Hematopoietic multipotent progenitor cell treated with erythropoietin and hydrocortisone succinate and interleukin-3 and kit ligand, for 8 days (in vitro differentiated cells): ENCODE data around the gene ATP13A3.
"Not testable (repeated sequence)": the region's sequence is repeated elsewhere in the genome, so short reads cannot be mapped to it uniquely, and the experiment has no call there.

ENCODE experiments used
- DNase-seq: peaks from one replicate; pipeline ENCODE4 v3.0.0-alpha.2; 2015

The ATP13A3 gene

GRCh38 chr3:194486540-194487288 lies at the start of gene ATP13A3:
ATP13A3 (minus strand) TSS chr3:194487002; CDS start chr3:194462190, 24,812 bp downstream.
- DNase-seq = peak; percentile 90

GRCh38 chr3:194535199-194535598 lies 48.4 kb upstream of the ATP13A3 start:
- DNase-seq = not testable (repeated sequence)

- no peak for DNase-seq
Measured at GRCh38 chr3:194534243-194534642, 47.4 kb upstream of the ATP13A3 start.

GRCh38 chr3:194532591-194532990 lies 45.8 kb upstream of the ATP13A3 start:
- DNase-seq = no peak

GRCh38 chr3:194527726-194528125 lies 40.9 kb upstream of the ATP13A3 start:
- DNase-seq = no peak

- no peak for DNase-seq
Measured at GRCh38 chr3:194526164-194526563, 39.4 kb upstream of the ATP13A3 start.

- no peak for DNase-seq
Measured at GRCh38 chr3:194522579-194523046, 35.8 kb upstream of the ATP13A3 start.

- DNase-seq = no peak
Measured at GRCh38 chr3:194521510-194522260, 34.9 kb upstream of the ATP13A3 start.

- DNase-seq = not testable (repeated sequence)
Measured at GRCh38 chr3:194520682-194521162, 33.9 kb upstream of the ATP13A3 start.

GRCh38 chr3:194520201-194520600 lies 33.4 kb upstream of the ATP13A3 start:
- peak; percentile 40 for DNase-seq

- DNase-seq = no peak
Measured at GRCh38 chr3:194518652-194519051, 31.9 kb upstream of the ATP13A3 start.

GRCh38 chr3:194517333-194517732 lies 30.5 kb upstream of the ATP13A3 start:
- no peak for DNase-seq

GRCh38 chr3:194514626-194515025 lies 27.8 kb upstream of the ATP13A3 start:
- peak; percentile 31 for DNase-seq

- DNase-seq = no peak
Measured at GRCh38 chr3:194512895-194513601, 26.2 kb upstream of the ATP13A3 start.

GRCh38 chr3:194508491-194509453 lies 22.0 kb upstream of the ATP13A3 start:
- no peak for DNase-seq

- DNase-seq = no peak
Measured at GRCh38 chr3:194507571-194507970, 20.8 kb upstream of the ATP13A3 start.

GRCh38 chr3:194505791-194506415 lies 19.1 kb upstream of the ATP13A3 start:
- no peak for DNase-seq

- no peak for DNase-seq
Measured at GRCh38 chr3:194504861-194505260, 18.1 kb upstream of the ATP13A3 start.

GRCh38 chr3:194504146-194504545 lies 17.3 kb upstream of the ATP13A3 start:
- DNase-seq = no peak

GRCh38 chr3:194503081-194503531 lies 16.3 kb upstream of the ATP13A3 start:
- DNase-seq = no peak

- no peak for DNase-seq
Measured at GRCh38 chr3:194500198-194500597, 13.4 kb upstream of the ATP13A3 start.
